GM12801 (cell line): ENCODE results near the gene HECW1.

Source experiments
- TF ChIP-seq, protein P1 (sequence below): IDR thresholded peaks from one replicate; pipeline ENCODE4 v1.5.1; 2011; ENCODE audit warnings: control low read depth; ENCODE audit not compliant: insufficient read length; ENCODE audit errors: extremely low read depth

Gene HECW1

DNA sequence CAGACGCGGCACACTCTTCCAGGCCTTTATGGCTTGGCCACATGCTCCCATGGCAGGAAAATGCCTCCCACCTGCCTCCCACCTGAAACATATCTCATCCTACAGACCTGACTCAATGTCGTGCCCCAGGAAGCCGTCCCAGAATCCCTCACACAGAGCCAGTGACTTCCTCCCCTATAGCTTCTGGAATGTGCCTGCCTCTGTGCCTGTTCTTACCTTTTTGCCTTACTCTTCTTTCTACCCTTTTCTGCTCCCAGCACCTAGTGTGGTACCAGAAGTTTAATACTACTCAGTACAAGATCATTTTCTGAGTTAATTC is 346.5 kb downstream of the HECW1 start:
- TF ChIP-seq, protein P1, sequence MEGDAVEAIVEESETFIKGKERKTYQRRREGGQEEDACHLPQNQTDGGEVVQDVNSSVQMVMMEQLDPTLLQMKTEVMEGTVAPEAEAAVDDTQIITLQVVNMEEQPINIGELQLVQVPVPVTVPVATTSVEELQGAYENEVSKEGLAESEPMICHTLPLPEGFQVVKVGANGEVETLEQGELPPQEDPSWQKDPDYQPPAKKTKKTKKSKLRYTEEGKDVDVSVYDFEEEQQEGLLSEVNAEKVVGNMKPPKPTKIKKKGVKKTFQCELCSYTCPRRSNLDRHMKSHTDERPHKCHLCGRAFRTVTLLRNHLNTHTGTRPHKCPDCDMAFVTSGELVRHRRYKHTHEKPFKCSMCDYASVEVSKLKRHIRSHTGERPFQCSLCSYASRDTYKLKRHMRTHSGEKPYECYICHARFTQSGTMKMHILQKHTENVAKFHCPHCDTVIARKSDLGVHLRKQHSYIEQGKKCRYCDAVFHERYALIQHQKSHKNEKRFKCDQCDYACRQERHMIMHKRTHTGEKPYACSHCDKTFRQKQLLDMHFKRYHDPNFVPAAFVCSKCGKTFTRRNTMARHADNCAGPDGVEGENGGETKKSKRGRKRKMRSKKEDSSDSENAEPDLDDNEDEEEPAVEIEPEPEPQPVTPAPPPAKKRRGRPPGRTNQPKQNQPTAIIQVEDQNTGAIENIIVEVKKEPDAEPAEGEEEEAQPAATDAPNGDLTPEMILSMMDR: no peak

DNA sequence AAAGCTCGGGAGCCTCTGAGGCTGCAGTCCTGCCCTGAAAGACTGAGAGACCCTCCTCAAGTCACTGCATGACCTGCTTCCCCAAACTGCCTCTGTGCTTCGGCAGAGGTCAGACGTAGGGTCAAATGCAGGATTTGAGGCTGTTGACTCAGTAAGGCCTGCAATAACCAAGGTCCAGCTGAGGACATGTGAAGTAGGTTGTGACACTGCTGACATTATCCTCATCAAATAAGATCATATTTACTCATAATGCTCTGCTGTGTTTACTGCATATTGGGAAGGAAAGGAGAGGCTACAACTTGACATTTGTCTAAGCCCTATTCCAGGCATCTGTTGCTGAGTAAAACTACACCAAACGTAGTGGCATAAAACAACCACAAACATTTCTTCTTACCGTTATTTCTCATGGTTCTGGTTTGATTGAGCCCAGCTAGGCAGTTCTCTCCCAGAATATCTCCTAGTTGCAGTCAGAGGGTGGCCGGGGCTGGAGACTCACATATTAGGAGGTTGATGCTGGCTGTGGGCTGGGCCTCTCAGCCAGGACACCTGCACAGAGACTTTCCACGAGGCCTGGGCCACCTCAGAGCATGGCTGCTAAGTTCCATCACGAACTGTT is 348.4 kb downstream of the HECW1 start:
- TF ChIP-seq, protein P1: no peak

DNA sequence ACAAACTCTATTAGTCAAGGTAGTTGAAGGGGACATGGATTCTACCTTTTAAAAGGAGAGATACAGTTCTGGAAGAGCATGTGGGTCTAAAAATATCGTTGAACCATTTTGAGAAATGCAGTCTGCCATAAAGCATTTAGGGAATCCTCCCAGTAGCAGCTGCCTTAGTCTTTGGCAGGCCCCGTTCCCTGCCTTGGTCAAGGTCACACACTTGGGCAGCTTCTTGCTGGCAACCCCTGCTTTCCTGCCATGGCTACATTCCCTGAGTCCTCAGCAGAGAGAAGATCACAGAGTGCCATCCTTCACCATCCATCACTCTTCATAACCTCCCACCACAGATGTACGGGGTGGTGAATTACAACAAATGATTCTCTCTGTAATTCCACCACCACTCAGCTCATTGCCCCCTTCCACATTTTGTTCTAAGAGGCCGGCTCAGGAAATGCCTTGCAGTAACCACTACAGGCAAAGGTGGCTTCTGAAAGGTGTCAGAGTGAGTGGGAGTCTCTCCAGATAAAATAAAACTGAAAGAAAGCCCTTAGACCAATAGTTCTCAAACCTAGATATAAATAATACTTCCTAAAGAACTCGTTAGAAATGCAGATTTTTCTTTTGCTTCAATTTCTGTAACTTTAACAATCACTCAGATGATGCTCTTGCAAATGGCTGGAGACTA is 349.0 kb downstream of the HECW1 start:
- TF ChIP-seq, protein P1: no peak

DNA sequence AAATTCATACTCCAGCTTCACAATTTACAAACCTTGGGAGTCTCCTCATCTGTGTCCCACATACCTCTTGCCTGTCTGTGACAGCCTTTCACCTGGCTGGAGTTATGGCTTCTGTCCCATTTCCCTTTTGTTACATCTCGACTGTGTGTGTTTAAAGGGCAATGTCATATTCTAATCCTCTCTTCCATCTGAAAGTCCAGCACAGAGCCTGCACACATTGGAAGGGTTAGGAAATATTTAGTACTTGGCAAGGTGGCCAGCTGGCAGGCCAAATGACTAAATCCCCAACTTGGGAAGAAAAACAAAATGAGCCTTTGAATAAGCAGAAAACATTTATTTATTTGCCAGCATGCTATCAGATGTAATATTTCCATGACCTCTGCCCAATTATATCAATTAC is 350.4 kb downstream of the HECW1 start:
- TF ChIP-seq, protein P1: no peak

DNA sequence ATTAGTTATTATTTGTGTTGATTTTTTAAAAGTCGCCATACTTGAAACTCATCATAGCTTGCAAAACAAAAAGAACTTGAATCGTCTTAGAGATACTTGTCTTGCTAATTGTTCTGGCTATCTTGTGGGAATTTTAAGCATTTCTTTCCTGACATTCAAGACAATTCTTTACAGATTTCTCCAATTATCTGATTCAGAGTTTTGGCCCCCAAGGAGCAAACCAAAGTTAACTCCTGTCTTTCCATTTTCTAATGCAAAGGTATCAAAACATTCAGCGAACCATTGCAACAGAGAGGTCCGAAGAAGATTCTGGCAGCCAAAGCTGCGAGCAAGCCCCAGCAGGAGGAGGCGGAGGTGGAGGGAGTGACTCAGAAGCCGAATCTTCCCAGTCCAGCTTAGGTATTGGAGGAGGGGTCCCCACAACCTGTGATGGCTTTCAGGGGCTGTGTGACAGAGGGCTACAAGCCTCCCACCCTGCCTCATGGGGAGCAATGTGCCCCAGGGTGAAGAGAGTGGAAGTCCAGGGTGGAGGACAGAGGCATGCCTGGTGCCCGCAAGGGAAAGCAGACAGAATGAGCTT is 351.0 kb downstream of the HECW1 start:
- TF ChIP-seq, protein P1: no peak

DNA sequence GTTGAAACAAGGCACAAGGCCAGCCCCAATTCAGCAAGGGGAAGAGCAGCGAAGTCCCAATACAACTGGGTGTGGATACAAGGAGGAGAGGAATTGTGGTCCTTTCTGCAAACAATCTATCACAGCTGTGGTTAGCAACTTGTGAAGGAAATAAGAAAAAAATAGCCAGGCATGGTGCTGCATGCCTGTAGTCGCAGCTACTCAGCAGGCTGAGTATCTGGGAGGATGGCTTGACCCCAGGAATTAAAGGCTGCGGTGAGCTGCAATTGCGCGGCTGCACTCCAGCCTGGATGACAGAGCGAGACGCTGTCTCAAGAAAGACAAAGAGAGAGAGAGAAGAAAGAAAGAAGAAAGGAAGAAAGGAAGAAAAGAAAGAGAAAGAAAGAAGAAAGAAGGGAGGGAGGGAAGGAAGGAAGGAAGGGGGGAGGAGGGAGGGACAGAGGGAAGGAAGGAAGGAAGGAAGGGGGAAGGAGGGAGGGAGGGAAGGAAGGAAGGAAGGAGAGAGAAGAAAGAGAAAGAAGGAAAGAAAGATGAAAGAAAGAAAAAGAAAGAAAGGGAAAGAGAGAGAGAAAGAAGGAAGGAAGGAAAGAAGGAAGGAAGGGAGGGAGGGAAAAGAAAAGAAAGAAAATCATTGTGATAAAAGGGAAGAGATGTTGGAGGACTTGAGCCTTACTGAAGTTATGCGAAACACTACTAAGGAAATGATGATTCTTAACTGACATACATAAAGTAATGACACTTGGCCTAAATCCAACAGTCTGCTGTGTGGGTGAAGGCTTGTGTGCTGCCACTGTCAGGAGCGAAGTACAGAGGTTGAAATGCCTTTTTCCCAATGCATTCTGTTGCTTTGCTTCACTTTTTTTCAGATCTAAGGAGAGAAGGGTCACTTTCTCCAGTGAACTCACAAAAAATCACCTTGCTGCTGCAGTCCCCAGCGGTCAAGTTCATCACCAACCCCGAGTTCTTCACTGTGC is 353.4 kb downstream of the HECW1 start:
- TF ChIP-seq, protein P1: no peak

DNA sequence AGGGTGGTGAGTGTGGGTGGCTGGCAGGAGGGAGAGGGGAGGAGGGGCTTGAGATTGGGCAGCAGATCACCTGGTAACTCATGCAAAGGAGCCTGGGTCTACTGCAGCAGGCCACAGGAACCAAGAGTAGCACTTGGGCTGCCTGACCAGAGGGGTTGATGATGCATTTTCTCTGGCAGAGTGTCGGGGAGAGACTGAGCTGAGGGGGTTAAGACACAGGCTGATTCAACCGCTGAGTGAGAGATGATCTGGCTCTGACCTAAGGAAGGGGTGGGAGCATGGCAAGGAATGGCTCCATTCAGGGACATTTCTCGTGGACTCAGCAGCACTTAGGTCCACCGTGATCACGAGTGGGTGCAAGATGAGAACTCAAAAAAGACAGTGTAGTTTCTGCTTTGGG is 355.0 kb downstream of the HECW1 start:
- TF ChIP-seq, protein P1: no peak
